HUDEP-2 (cell line): ENCODE measurements around the gene EBF4.

Experiments
- DNase-seq, 76 experiments: peaks; one replicate each; lab custom pipeline; 2025; ENCODE audit not compliant: unreplicated experiment in 76 of 76; lab: John Stamatoyannopoulos, UW

Gene EBF4

DNA sequence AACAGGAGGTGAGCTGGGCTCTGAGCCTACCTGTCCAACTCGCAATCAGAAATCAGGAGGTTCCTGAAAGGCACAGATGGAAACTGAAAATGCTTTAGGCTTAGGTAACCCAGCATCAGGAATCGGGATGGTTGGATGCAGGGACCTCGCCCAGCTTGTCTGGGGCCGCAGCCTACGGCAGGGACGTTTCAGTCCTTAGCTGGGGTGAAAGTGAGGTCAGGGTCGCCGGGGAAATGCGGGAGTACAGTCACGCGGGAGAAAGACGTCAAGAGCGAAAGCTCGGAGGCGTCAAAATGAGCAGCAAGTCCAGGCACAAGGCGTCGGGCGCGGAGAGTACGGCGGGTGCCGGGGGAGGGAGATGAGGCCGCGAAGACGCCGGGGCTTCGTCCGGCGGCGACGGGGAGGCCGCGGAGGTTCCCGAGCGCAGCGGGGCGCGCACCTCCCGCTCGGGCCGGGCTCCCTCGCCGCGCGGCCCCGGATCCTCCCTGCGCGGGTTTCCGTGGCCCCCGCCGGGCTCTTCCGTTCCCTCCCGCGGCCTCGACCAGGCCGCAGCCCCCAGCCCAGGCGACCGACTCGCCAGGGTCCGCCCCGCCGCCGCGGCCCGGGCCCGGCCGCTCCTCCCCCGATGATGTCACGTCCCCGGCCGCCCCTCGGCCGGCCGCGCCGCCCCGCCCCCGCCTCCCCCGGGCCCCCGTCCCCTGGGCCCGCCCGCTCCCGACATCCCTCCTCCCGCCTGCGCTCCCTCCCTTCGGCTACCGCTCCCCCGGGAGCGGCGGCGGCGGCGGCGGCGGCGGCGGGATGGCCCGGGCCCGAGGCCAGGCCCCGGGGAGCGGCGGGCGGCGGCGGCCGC lies at the start of gene EBF4:
TSS of gene EBF4 (plus strand) at position 745 of the 850 bp plus-strand sequence. CDS start 866 bp downstream, outside the sequence.
- peak in 1 of 76 experiments; percentile 13 for DNase-seq

DNA sequence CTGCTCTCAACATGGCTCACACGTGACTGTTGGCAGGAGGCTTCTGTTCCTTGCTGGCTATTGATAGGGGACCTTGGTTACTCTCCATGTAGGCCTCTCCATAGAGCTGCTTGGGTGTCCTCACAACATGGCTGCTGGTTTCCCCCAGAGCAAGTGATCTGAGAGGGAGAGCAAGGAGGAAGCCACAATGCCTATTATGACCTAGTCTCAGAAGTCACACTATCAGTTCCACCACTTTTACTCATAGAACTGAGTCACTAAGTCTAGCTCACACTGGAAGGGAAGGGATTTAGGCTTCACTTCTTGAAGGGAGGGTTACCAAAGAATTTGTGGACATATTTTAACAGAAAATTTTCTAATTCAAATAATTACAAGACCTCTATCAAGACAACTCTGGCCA lies 48.9 kb upstream of the EBF4 start:
- no peak for DNase-seq

- DNase-seq: peak in 73 of 76 experiments; percentile 37 to 94 (median 85)
These were observed 40.5 kb upstream of the EBF4 start, which contains the start of gene NOP56 for GRCh38 chr20:2651772-2652723. Gene NOP56, plus strand, starts transcription at chr20:2652632. Its CDS starts 29 bp downstream, at chr20:2652661.

GRCh38 chr20:2652724-2653555 lies 39.6 kb upstream of the EBF4 start:
- DNase-seq: peak in 10 of 76 experiments; percentile 13 to 57 (median 36)

GRCh38 chr20:2653556-2654383 lies 38.8 kb upstream of the EBF4 start:
- DNase-seq: no peak

- DNase-seq: no peak
These were observed 38.2 kb upstream of the EBF4 start for GRCh38 chr20:2654384-2654822.

- DNase-seq: no peak
These were observed 37.7 kb upstream of the EBF4 start for GRCh38 chr20:2654831-2655230.

GRCh38 chr20:2655331-2656116 lies 37.1 kb upstream of the EBF4 start:
- no peak for DNase-seq

DNA sequence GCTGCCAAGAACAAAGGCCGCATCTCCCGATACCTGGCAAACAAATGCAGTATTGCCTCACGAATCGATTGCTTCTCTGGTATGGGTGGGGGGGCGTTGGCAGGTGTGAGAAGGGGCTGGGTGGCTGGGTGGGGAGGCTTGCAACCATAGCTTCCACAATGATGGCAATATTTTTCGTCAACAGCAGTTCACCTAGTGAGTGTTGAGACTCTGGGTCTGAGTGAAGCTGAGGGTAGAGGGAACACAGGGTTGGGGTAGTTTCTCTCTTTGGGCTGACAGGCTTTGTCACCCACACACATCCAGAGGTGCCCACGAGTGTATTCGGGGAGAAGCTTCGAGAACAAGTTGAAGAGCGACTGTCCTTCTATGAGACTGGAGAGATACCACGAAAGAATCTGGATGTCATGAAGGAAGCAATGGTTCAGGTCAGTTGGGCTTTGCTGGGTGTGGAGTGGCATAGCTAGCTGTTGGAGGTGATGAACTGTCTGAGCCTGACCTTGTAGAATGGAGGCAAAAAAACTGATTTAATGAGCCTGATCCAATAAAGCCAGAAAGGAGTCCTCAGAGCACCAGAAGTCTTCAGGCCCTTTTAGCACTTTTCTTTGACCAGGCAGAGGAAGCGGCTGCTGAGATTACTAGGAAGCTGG lies 36.0 kb upstream of the EBF4 start:
- DNase-seq: no peak

DNA sequence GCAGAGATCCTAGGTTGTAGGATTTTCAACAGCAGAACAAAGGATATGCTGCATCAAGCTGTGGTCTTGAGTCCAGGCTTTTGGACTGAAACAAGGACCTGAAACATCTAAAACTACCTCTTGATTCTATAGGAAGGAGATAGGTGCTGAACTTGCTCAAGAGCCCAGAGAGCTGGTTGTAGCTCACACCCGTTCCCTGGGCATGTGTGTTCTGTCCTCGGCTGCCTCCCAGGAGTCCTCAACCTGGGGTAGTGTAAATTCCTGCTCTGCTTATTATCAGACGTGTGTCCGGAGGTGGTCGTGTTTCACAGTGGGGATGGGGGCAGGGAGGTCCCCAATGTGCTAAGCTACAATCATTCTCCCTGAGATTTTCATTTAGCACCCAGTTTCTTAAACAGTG lies 35.3 kb upstream of the EBF4 start:
- DNase-seq: no peak

DNA sequence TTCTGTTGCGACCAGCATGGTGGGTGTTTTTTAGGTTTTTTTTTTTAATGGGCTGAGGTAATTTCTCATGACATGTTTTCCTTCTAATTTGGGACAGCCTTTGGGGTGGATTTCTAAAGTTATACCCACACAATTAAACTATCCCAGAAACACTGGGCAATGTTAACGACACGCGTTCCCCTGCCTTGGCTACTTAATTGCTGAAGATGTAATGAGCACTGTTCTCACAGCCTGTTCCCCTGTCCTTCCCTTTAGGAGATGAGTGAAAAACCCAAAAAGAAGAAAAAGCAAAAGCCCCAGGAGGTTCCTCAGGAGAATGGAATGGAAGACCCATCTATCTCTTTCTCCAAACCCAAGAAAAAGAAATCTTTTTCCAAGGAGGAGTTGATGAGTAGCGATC lies 34.9 kb upstream of the EBF4 start:
- DNase-seq: no peak

DNA sequence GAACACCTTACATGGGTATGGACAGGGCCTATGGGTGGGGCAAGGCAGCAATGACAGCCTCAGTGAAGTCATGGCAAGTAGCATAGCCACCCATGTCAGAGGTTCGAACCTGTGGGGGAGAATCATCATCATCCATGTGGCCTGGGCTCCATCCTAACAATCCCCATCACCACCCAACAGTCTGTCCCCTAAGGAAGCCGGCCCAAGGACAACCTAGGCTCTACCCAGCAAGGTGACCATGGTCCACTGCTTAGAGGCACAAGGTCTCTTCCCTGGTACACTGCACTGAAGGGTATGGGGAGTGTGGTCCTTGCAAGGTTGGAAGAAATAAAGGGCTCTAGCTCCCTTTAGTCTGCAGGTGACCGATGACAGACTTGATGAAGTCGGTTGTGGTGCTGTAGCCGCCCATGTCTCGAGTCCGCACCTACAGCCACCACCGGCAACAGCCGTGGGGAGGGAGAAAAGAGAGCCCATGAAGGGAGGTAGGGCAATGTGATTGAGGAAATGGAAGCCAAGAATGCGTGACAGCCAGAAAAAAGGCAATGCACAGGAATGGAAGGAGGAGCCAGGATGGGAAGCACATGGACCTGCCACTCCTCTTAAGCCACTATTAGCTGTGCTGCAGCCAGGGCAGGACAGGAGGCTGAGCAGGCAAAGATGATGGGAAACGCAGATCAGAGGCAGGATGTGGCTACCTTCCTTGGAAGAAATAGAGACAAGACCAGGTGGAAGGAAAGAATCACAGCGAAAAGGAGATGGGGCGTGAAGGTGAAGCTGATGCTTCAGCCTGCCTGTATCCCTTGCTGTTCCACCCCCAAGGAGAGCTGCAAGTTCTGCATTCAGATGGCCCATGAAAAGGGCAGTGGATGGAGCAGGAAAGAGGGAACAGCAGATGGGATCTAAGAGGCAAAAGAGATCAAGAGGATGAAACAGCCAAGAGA lies 33.9 kb upstream of the EBF4 start:
- peak in 10 of 76 experiments; percentile 9 to 49 (median 22) for DNase-seq

DNA sequence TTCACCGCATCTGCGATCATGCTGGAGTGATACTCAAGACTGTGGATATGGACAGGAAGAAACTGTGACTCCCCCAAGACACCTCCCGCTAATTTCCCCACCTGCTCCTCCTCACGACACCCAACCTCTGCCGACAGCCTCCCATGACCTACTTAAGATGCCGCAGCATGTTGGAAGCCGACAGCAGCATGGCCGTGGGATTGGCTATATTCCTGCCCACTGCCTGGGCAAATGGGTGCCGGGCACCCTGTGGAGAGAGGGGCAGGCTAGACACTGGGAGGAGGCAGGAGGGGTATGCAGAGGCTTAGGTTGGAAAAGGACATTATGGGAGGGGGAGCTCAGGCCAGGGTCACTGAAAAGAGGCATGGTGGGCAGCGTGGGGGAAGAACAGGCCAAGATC lies 33.0 kb upstream of the EBF4 start:
- DNase-seq: no peak

DNA sequence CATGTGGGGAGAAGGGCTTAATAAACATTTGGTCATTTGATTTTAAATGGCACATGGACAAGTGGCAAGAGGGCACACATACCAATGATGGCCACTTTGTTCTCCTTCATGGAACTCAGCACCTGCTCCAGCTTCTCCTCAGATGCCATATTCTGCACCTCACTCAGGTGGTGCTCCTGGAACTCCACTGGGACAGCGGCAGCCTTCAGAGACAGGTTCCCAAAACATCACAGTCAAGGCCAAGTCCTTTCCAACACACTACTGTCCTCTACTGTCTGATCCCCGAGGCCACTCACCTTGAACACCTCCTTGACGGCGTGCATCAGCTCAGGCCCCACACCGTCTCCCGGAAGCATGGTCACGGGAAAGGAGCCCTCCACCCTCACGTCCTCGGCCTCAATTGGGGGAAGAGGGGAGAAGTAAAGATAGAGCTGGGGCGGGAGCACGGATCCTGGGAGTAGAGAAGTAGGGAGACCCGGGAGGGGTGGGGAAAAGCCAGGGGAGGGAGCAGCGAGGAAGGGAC lies 29.2 kb upstream of the EBF4 start:
- DNase-seq: no peak

- DNase-seq: peak in 73 of 76 experiments; percentile 33 to 92 (median 76)
These were observed 28.5 kb upstream of the EBF4 start, which contains the start of gene IDH3B for GRCh38 chr20:2663887-2664719. Gene IDH3B, minus strand, starts transcription at chr20:2664216. Its CDS starts 28 bp downstream, at chr20:2664188.

DNA sequence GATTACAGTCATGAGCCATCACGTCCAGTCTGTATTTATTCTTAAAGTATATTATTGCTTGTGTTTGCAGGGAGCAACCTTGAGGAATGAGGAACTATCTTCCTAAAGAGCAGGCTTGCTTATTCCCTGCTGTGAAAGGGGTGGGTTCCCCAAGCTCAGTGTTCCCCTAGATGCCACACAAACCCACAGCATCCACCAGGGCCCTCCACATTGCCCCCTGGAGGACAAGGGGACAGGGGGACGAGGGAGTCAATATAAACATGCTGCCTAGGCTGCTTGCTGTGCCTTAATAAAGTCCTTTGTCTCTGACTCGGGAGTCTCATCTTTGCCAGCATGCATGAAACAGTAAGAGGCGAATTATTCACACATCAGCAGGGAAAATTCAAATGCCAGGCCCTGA lies 20.6 kb upstream of the EBF4 start:
- DNase-seq: peak in 6 of 76 experiments; percentile 7 to 31 (median 26)
